Thyroid gland (tissue), 4 donors: ENCODE measurements around the gene OSBPL8. TPM values are rescaled to one million over a fixed set of nuclear protein-coding genes. Genes with fewer than 3 reads are reported as not detected.
"Not testable (repeated sequence)": the region's sequence is repeated elsewhere in the genome, so short reads cannot be mapped to it uniquely, and the experiment has no call there.

Experiments used
- DNase-seq, 2 donors: peaks; one replicate each; pipeline ENCODE4 v3.0.0-alpha.2; 2019
- H3K27ac ChIP-seq, 3 donors: fragments of 200-600 bp; sonication (generic); 1 replicate in 2 of 3; 2 replicates in 1 of 3; pipeline ENCODE4 v1.5.1; 2016 to 2019; ENCODE audit warnings: mild to moderate bottlenecking in 1 of 3, moderate library complexity in 1 of 3
- H3K27me3 ChIP-seq: fragments of 200-600 bp; sonication (generic); one replicate; pipeline ENCODE4 v1.5.1; 2019
- H3K36me3 ChIP-seq, 2 donors: fragments of 200-600 bp; sonication (generic); one replicate each; pipeline ENCODE4 v1.5.1; 2016 to 2019
- H3K4me1 ChIP-seq, 2 donors: fragments of 200-600 bp; sonication (generic); one replicate each; pipeline ENCODE4 v1.5.1; 2017 to 2019
- H3K4me3 ChIP-seq, 3 donors: fragments of 200-600 bp; sonication (generic); replicated peaks in 1 of 3; 1 replicate in 2 of 3; 2 replicates in 1 of 3; pipeline ENCODE4 v1.5.1; 2016; ENCODE audit warnings: mild to moderate bottlenecking in 1 of 3
- H3K9me3 ChIP-seq: fragments of 200-600 bp; sonication (generic); one replicate; pipeline ENCODE4 v1.5.1; 2017
- POLR2A ChIP-seq, 2 donors: fragments of 450-650 bp; IDR thresholded peaks; one replicate each; pipeline ENCODE4 v1.6.1; 2017; ENCODE audit warnings: antibody characterized with exemption in 2 of 2, mild to moderate bottlenecking in 2 of 2, moderate library complexity in 1 of 2
- WGBS, 2 donors: methylation state at CpG; one replicate each; pipeline ENCODE4 v1.1.5; 2017; 5-methylcytosine and 5-hydroxymethylcytosine counted together
- intact Hi-C: fragments of 100-400 bp; cut with DNase I; formaldehyde crosslinking; loops from one replicate; pipeline ENCODE4 v1.15.1; 2023
- total RNA-seq, 4 donors: library from RNA; depleted of rRNA; stranded (reverse); fragments of >200 nt; gene quantifications; one replicate each; pipeline ENCODE4 v1.2.3, GENCODE V29; 2016
- TF ChIP-seq, protein P1 (sequence below), 6 experiments: fragments of 200-600 bp in 3 of 6; fragments of 450-650 bp in 3 of 6; sonication (generic) in 3 of 6; IDR thresholded peaks; one replicate each; pipeline ENCODE4 v1.5.1; 2016 to 2019; ENCODE audit warnings: antibody characterized with exemption in 6 of 6, mild to moderate bottlenecking in 2 of 6, inconsistent platforms in 1 of 6, moderate library complexity in 1 of 6

The OSBPL8 gene
- total RNA-seq, 4 donors from 2014 or later: 69.8 to 112 (median 77.6) TPM

DNA sequence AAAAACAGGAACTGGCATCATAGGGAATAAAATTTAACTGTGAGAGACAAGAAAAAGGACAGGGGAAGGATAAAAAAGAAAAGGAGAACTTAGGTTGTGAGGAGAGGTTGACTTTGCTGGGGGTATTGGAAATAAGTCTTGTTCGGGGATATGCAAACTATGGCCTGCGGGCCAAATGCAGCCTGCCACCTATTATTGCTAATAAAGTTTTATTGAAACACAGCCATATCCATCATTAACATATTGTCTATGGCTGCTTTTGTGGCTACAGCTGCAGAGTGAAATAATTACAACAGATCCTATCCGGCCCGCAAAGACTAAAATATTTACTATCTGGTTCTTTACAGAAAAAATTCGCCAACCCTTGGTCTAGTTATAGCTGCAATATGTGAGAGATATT, 230.0 kb downstream of the OSBPL8 start:
- Histone ChIP-seq H3K27me3 (no peaks in the 10 kb centered on the region), H3K27ac (no peak overlapping the region), H3K4me3 (no peak overlapping the region), H3K4me1 (no peaks in the 10 kb centered on the region), H3K9me3 (no peaks in the 10 kb centered on the region), H3K36me3 (no peaks in the 10 kb centered on the region)
- no peak for DNase-seq
- intact Hi-C loops: no loop called here
- TF ChIP-seq POLR2A (IDR thresholded peaks at IDR 0.05): no peak
- TF ChIP-seq, protein P1, sequence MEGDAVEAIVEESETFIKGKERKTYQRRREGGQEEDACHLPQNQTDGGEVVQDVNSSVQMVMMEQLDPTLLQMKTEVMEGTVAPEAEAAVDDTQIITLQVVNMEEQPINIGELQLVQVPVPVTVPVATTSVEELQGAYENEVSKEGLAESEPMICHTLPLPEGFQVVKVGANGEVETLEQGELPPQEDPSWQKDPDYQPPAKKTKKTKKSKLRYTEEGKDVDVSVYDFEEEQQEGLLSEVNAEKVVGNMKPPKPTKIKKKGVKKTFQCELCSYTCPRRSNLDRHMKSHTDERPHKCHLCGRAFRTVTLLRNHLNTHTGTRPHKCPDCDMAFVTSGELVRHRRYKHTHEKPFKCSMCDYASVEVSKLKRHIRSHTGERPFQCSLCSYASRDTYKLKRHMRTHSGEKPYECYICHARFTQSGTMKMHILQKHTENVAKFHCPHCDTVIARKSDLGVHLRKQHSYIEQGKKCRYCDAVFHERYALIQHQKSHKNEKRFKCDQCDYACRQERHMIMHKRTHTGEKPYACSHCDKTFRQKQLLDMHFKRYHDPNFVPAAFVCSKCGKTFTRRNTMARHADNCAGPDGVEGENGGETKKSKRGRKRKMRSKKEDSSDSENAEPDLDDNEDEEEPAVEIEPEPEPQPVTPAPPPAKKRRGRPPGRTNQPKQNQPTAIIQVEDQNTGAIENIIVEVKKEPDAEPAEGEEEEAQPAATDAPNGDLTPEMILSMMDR (IDR thresholded peaks at IDR 0.05): no peak
- 94 to 97% methylated on average over 5 of the region's 5 CpGs for WGBS, 2 donors

DNA sequence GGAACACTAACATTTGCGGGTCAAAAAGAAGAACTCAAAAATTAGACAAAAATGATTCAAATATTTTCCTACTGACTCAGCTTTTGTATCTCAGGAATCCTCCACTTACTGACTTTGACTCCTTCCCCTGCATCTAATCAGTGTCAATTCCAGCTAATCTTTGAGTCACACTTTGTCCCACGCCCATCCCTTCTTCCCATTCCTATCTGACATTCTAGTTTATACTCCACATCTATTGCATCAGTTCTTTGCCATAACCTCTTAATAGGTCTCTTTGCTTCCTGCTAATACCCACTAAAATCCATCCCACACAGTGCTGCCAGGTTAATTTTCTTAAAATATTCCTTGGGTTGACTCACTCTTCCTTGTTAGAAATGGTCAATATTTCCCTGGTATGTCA, 230.4 kb downstream of the OSBPL8 start:
- Histone ChIP-seq H3K4me3 (no peak overlapping the region), H3K27me3 (no peaks in the 10 kb centered on the region), H3K4me1 (no peaks in the 10 kb centered on the region), H3K9me3 (no peaks in the 10 kb centered on the region), H3K36me3 (no peaks in the 10 kb centered on the region), H3K27ac (no peak overlapping the region)
- 87 to 93% methylated on average over 2 of the region's 2 CpGs for WGBS, 2 donors
- no peak for DNase-seq
- TF ChIP-seq, protein P1 (IDR thresholded peaks at IDR 0.05): no peak
- no peak for TF ChIP-seq POLR2A (IDR thresholded peaks at IDR 0.05)
- intact Hi-C loops: no loop called here

DNA sequence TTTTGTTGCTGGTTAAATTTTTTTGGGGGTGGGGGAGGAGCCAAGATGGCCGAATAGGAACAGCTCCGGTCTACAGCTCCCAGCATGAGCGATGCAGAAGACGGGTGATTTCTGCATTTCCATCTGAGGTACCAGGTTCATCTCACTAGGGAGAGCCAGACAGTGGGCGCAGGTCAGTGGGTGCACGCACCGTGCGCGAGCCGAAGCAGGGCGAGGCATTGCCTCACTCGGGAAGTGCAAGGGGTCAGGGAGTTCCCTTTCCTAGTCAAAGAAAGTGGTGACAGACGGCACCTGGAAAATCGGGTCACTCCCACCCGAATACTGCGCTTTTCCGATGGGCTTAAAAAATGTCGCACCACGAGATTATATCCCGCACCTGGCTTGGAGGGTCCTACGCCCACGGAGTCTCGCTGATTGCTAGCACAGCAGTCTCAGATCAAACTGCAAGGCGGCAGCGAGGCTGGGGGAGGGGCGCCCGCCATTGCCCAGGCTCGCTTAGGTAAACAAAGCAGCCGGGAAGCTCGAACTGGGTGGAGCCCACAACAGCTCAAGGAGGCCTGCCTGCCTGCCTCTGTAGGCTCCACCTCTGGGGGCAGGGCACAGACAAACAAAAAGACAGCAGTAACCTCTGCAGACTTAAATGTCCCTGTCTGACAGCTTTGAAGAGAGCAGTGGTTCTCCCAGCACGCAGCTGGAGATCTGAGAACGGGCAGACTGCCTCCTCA, 239.8 kb downstream of the OSBPL8 start:
- intact Hi-C loops, DNase-seq, H3K27ac ChIP-seq, H3K4me1 ChIP-seq, H3K4me3 ChIP-seq, H3K36me3 ChIP-seq, H3K9me3 ChIP-seq, H3K27me3 ChIP-seq: not testable (repeated sequence)
- 75 to 81% methylated on average over 23 to 26 of the region's 32 CpGs for WGBS, 2 donors

DNA sequence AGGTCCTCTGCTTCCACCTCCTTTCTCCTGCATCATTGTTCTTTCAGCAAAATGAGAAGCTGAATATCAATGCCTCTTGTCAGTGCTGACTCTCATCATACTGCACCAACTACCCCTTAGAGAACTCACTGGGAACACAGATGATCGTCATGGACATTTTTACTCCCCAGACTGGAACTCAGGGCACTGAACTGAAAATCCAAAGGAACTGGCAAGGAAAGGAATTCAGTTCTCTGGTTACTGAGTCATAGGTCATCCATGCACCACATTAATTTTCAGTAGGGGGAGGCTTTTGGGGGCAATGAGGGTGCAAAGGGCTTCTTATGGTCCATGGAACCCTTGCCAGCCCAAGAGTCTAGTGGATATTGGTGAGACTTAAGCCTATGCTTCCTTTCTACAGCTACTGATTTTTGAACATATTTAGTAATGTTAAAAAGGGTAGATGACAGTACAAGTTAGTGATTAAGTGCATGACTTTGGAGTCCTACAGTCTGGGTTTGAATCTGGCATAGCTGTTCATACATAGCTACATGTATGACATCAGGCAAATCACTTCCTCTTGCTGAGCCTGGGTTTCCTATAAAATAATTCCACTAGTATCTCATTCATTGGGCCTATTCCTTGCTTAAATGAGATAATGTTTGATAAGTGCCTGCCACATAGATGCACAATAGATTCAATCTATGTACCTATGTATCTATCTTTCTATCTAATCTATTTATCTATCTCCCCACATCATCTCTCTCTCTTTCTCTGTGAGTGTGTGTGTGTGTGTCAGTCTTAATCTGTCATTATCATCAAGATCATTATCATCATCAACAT, 240.6 kb downstream of the OSBPL8 start:
- no peaks in the 10 kb centered on the region for H3K9me3 ChIP-seq
- no peaks in the 10 kb centered on the region for H3K36me3 ChIP-seq
- H3K27ac ChIP-seq: no peak overlapping the region
- H3K27me3 ChIP-seq: no peaks in the 10 kb centered on the region
- no peak overlapping the region for H3K4me3 ChIP-seq
- no peaks in the 10 kb centered on the region for H3K4me1 ChIP-seq
- WGBS, 2 donors: 80 to 100% methylated on average over 1 of the region's 1 CpG
- intact Hi-C loops: no loop called here
- TF ChIP-seq, protein P1 (IDR thresholded peaks at IDR 0.05): no peak
- TF ChIP-seq POLR2A (IDR thresholded peaks at IDR 0.05): no peak
- no peak for DNase-seq

DNA sequence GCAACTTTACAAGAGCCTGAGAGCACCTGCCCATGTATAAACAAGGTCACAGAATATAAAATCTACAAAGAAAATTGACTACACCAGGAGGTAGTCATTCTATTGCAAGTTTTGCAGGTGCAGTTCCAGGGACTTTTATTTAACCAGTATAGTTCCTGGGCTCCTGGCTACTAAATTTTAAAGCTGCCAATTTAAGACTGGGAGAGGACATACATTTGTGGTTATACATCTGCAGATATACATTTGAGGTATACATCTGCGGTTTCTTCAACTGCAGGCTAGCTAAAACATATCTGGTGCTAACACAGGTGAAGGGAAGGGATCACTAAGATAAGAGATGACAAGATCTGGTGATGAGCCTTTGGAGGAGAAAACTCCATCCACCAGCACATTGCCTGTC, 241.6 kb downstream of the OSBPL8 start:
- intact Hi-C loops: no loop called here
- no peak for TF ChIP-seq POLR2A (IDR thresholded peaks at IDR 0.05)
- TF ChIP-seq, protein P1 (IDR thresholded peaks at IDR 0.05): no peak
- H3K9me3 ChIP-seq: no peaks in the 10 kb centered on the region

More for the DNA sequence above, 241.6 kb downstream of the OSBPL8 start:
- 88 to 95% methylated on average over 1 of the region's 1 CpG for WGBS, 2 donors
- DNase-seq: no peak
- Histone ChIP-seq H3K36me3 (no peaks in the 10 kb centered on the region), H3K27ac (no peak overlapping the region), H3K4me3 (no peak overlapping the region), H3K27me3 (no peaks in the 10 kb centered on the region), H3K4me1 (no peaks in the 10 kb centered on the region)
